HG03159 (cell line): ENCODE measurements around the gene MRPL42.
A peak's percentile ranks its signal among the peaks of the same experiment; 100 is the strongest.
"Not testable (repeated sequence)": the region's sequence is repeated elsewhere in the genome, so short reads cannot be mapped to it uniquely, and the experiment has no call there.

Source experiments
- ATAC-seq: cut with Tn5 transposase; IDR thresholded peaks from one replicate; pipeline ENCODE4 v1.9.1; 2021; ENCODE audit warnings: mild to moderate bottlenecking, moderate library complexity; ENCODE audit not compliant: unreplicated experiment

Gene MRPL42

GRCh38 chr12:93467351-93468007, at the start of gene MRPL42:
Gene MRPL42, plus strand, starts transcription at chr12:93467514. Its CDS starts 1,772 bp downstream, at chr12:93469286.
- peak; percentile 90 for ATAC-seq

DNA sequence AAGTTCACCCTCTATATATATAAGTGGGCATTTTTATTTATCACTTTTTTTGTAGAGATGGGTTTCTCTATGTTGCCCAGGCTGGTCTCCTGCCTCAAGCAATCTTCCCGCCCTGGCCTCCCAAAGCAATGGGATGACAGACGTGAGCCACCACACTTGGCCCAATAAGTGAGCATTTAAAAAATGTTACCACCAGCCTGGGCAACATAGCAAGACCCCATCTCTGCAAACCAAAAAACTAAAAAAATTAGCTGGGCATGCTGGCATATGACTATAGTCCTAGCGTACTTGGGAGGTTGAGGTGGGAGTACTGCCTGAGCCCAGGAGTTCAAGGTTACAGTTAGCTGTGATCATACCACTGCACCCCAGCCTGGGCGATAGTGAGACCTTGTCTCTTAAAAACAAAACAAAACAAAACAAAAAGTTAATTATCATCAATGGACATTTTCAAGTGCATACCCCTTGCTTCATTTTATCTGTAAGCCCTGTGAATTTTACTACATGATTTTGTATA, 49.3 kb upstream of the MRPL42 start:
- no peak for ATAC-seq

DNA sequence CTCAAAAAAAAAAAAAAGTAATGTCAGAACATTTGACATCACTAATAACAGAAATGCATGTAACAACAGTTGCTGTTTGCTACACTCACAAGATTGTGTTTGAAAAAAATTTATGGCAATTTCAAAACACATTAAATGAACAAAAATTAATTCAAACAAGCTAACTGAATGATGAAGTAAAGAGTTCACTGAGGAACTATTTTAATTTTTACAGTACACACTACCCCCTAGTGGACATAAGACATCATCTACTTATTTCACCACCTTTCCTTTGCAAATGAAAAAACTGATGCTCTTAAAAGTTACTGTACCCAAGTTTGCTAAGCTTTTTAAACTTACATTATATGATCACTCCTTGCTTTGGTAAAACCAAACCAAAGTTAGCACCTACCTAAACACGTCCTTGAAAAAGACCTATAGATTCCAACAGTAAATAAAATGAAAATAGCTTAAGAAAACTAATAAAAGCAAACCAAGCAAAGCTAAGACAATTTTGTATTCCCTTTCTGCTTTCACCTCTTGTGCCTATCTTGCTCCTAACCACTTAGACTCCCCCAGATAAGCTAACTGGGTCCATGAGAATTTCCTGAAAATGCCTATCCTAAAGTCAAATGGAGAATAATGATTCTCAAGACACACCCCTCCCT, 47.8 kb upstream of the MRPL42 start:
- ATAC-seq, result no peak

DNA sequence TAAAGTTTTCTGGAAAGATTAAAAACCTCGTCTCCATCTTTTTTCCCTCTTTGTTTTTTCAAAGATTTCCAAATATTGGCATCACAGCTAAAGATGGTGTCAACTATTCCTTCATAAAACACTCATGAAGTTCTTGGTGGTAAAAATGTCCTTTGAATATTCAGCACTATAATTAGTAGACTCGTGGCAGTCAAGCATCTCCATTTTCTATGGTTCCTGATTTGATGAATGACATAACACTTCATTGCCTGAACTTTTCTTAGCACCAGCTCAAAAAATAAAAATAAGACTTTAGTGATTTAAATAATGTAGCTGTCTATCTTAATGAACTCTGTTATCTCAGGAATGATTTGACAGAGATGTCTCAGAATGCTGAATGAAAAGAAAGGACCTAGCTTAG, 45.3 kb upstream of the MRPL42 start:
- no peak for ATAC-seq

DNA sequence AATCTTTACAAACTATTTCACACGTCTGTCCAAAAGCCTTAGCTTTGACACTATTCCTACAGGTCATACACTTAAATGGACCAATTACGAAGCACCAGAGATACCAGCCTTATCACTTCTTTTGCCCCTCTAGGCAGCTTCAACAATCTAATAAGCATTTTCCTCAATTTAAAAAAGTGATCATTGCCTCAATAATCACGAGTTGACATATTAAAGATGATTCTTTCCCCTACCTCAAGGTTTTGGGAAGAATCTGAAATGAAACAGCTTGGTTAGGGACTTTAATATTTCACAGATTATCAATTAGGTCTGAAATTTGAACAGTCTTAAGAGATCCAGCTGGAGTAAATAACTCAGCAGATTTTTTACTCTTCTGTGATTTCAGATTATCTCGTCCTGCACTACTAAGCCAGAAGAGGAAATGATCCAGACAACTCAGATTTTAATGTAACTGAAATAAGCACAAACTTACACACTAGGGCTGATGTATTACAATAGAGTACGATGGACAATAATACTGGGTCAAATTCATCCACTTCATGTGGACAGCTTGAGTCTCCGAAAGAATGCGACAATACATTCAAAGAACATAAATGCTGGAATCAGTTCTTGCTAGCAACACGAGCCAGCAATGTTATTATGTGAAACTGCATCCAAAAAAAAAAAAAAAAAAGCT, 41.4 kb upstream of the MRPL42 start:
- ATAC-seq, result no peak

DNA sequence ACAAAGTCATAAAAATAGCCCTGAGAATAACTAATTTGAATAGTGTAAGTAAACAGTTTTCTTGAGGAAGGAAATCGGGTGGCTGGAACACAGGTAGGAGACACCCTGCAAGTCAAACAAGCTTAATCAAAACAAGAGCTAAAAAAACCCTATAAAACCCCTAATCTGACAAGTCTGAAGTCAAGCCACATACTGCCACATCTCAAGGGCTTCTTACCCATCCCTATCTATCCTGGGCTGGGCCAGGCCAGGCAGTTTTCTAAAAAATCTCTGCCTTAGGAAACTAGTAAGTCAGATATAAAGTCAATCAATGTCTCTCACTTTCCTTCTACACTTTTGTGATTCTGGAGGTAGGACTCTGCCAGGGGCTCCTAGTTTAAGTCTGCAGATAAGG, 40.9 kb upstream of the MRPL42 start:
- no peak for ATAC-seq

GRCh38 chr12:93427779-93428564, 39.3 kb upstream of the MRPL42 start:
- no peak for ATAC-seq

GRCh38 chr12:93429448-93429847, 37.9 kb upstream of the MRPL42 start:
- ATAC-seq, result no peak

GRCh38 chr12:93429852-93430251, 37.5 kb upstream of the MRPL42 start:
- ATAC-seq, result no peak

DNA sequence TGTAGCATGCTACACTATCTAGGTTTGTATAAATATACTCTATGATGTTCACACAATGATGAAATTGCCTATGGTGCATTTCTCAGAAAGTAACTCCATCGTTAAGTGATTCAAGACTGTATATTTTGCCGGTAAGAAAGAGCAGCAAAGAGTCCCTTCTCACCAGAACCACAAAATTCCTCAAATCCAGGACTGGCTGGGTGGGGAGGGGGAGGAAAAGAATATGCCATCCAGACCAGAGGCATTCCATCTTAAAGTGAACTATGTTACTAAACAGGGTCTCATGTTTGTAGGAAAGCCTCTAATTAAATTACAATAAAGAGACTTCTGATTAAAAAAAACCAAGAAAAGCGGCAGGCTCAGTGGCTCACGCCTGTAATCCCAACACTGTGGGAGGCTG, 37.0 kb upstream of the MRPL42 start:
- no peak for ATAC-seq

- not testable (repeated sequence) for ATAC-seq
Measured at GRCh38 chr12:93432031-93432430, 35.3 kb upstream of the MRPL42 start.

DNA sequence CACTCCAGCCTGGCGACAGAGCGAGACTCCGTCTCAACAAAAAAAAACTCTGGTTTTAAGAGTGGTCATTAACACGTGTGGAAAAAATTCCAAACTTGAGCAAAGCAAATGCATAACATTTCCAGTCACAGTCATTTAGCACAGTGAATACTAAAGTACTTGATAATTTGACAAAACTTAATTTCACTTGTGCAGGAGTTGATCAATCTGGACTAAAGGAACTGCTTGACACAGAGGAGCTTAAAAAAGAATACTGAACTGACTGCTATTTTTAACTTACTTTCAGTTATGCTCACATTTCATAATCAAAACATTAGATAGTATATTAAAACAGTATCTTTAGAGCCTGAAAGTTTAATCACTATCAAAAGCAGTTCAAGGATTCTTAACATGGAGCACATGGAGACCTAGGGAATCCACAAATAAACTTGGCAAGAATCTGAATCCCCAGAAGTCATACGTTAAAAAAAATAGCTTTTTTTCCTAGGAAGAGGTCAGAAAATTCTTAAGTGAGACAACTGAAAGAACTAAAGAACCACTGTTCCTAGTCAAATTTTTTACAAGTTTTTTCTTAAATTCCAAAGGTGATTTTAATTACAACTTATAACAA, 33.0 kb upstream of the MRPL42 start:
- ATAC-seq, result no peak

GRCh38 chr12:93438266-93439050, 28.9 kb upstream of the MRPL42 start:
- ATAC-seq, result no peak

- ATAC-seq, result no peak
Measured at GRCh38 chr12:93440043-93440835, 27.1 kb upstream of the MRPL42 start.

DNA sequence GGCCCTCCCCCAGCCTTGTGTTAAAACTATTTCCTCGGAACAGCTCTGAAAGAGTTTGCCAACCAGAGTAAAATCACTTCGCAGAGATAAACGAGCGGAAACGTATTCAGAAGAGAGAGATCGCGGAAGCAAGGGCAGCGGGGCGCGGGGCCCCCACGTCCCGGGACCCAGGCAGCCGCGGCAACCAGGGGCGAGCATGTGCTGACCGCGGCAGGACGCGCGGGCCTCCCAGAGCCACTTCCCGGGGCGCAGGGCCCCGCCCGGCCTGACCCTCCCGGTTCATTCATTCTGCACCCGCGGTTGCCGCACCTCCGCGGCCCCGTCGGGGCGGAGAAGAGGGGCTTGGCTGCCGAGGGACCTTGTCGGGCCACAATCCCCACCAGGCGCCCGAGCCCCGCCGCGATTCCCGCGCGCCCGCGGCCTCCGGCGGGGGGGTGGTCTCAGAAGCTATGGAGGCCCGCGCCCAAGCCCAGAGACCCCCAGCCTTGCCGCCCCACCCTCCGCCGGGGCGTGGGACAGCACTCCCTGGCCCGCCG, 26.2 kb upstream of the MRPL42 start:
- peak; percentile 8 for ATAC-seq

DNA sequence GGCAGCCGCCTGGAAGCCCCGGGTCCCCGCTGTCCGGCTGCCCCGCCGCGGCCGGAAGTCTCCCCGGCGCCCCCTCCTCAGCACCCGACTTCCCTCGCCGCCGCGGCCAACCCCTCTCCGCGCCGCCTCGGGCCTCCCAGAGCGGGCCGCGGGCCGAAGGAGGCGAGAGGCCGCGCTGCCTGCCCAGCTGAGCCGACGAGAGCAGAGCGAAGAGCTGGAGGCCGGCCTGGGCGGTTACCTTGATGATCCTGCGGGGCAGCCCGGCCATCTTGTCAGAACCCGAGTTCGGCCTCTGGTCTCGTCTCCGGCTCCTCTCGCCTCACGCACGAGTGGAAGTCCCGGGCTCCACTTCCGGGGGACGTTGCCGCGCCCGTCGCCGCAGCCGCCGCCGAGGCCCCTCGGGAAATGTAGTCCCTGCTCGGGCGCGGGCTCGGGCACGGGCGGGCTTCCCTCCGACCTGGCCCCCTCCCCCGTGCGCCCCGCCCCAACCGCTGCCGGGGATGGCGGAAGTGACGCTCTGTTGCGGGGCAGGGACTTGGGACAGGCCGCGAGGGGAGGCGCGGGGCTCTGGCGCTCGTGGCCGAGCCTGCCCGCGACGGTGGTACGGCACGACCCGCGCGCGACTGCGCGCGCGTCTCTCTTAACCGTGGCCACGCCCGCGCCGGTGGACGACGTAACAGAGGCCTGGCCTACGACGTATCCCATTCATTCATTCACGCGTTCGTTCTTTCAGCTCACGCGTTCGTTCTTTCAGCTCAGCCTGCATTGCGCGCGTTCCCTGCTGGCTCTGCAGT, 25.5 kb upstream of the MRPL42 start, which contains the start of gene UBE2N:
TSS of gene UBE2N (minus strand) at position 331 of the 794 bp plus-strand sequence. CDS start at position 268, 63 bp downstream.
- ATAC-seq, result peak; percentile 84

DNA sequence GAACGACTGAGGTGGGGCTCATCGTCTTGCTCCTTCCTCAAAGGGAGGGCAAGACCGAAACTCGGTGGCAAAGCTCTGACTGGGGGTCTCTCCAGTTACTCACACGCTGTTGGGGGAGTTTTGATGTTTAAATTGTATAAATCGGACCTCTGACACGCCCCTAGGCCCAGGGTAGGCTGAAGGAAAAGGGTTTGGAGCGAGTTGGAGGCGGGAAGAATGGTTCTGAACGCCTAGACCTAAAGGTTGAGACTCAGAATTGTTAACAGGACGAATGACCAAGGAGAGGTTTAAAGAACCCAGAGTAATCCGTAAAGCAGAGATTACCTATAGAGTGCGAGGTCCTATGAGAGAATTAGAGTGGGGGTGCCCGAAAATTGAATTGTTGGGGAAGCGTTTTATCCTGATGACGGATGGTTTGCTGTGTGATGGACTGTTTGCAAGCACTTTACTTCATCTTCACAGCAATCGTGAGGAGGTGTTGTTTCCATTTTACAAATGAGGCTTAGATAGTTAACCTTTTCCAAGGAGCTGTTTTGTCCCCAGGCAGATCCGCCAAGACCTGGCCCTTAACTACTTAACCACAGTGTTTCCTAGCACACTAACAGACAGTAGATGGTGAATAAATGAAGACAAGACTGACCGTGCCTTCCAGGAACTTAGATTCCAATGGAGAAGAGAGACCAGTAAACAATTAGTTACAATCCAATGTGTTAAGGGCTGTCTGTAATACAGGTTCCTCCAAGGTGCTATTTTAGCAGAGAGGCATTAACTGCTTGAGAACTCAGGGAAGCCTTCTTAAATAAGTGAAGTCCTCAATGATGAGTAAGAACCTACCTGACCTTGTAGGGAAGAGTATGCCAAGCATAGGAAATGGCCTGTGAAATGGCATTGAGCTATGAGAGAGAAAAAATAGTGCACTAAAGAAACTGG, 24.6 kb upstream of the MRPL42 start:
- no peak for ATAC-seq
